B cell (primary cell): Measurements from ENCODE around the gene RBMS3. TPM values are rescaled to one million over a fixed set of nuclear protein-coding genes. Genes with fewer than 3 reads are reported as not detected.

ENCODE experiments used
- ATAC-seq: fragments of 200-7000 bp; cut with Tn5 transposase; one replicate; pipeline ENCODE4 v1.10.0; 2021; ENCODE audit warnings: low read depth, mild to moderate bottlenecking, moderate number of reproducible peaks, moderate library complexity
- CTCF ChIA-PET: fragments of 350-600 bp; sonication (Branson Sonifier 250); formaldehyde crosslinking; loops from one replicate; lab custom pipeline; 2021; ENCODE audit warnings: antibody characterized with exemption, inconsistent platforms; lab: Charles Lee
- POLR2A ChIA-PET: fragments of 350-600 bp; sonication (Branson Sonifier 250); formaldehyde crosslinking; loops from one replicate; lab custom pipeline; 2021; ENCODE audit warnings: antibody characterized with exemption; lab: Charles Lee
- DNase-seq: peaks from one replicate; pipeline ENCODE4 v3.0.0; 2013
- H2AFZ ChIP-seq: 2 replicates; pipeline ENCODE4 v1.6.1; 2012; ENCODE audit warnings: mild to moderate bottlenecking, low read depth, low read length; ENCODE audit not compliant: insufficient read depth, poor library complexity, severe bottlenecking
- H3K27ac ChIP-seq, 2 donors: 1 replicate in 1 of 2; 2 replicates in 1 of 2; pipeline ENCODE4 v1.5.1; 2012 to 2013; ENCODE audit warnings: low read length in 2 of 2, mild to moderate bottlenecking in 2 of 2, moderate library complexity in 1 of 2
- H3K27me3 ChIP-seq, 4 experiments: fragments of 200-600 bp in 1 of 4; sonication (generic) in 1 of 4; replicated peaks in 1 of 4; 1 replicate in 2 of 4; 2 replicates in 2 of 4; pipeline versions ENCODE4 v1.6.1 to v1.7.0; 2013 to 2016; ENCODE audit warnings: low read length in 3 of 4, mild to moderate bottlenecking in 2 of 4, mixed read lengths in 1 of 4, moderate library complexity in 1 of 4; ENCODE audit not compliant: insufficient read depth in 4 of 4, control insufficient read depth in 3 of 4; ENCODE audit errors: control extremely low read depth in 1 of 4
- H3K36me3 ChIP-seq, 2 experiments: replicated peaks in 1 of 2; 1 replicate in 1 of 2; 2 replicates in 1 of 2; pipeline versions ENCODE4 v1.6.1 to v1.7.1; 2013; ENCODE audit warnings: low read length in 1 of 2; ENCODE audit not compliant: insufficient read depth in 2 of 2, control insufficient read depth in 1 of 2; ENCODE audit errors: control extremely low read depth in 1 of 2, extremely low read depth in 1 of 2
- H3K4me1 ChIP-seq, 2 donors: fragments of 200-600 bp in 1 of 2; sonication (generic) in 1 of 2; 1 replicate in 1 of 2; 2 replicates in 1 of 2; pipeline versions ENCODE4 v1.5.1 to v1.6.1; 2013 to 2017; ENCODE audit warnings: low read length in 2 of 2; ENCODE audit not compliant: control insufficient read depth in 2 of 2, insufficient read depth in 2 of 2
- H3K4me2 ChIP-seq: replicated peaks from 2 replicates; pipeline ENCODE3; 2012; ENCODE audit warnings: mild to moderate bottlenecking, low read depth, low read length; ENCODE audit not compliant: poor library complexity, severe bottlenecking
- H3K4me3 ChIP-seq, 5 experiments: fragments of 200-600 bp in 1 of 5; sonication (generic) in 1 of 5; 1 replicate in 3 of 5; 2 replicates in 2 of 5; pipeline versions ENCODE4 v1.5.1 to v1.7.0; 2011 to 2016; ENCODE audit warnings: low read length in 4 of 5, mild to moderate bottlenecking in 4 of 5, low read depth in 2 of 5, control low read depth in 1 of 5, moderate library complexity in 1 of 5; ENCODE audit not compliant: insufficient read depth in 1 of 5; ENCODE audit errors: control extremely low read depth in 1 of 5, extremely low read depth in 1 of 5
- H3K79me2 ChIP-seq: fragments of 200-600 bp; sonication (generic); one replicate; pipeline ENCODE4 v1.6.0; 2016; ENCODE audit warnings: low read length; ENCODE audit not compliant: control insufficient read depth, insufficient read depth
- H3K9ac ChIP-seq: fragments of 200-600 bp; sonication (generic); 2 replicates; pipeline ENCODE4 v1.6.1; 2017; ENCODE audit warnings: mild to moderate bottlenecking, low read length, moderate library complexity
- H3K9me3 ChIP-seq, 3 donors: one replicate each; pipeline versions ENCODE4 v1.6.1 to v1.7.1; 2013; ENCODE audit warnings: low read length in 2 of 3; ENCODE audit not compliant: control insufficient read depth in 2 of 3, insufficient read depth in 1 of 3; ENCODE audit errors: control extremely low read depth in 1 of 3
- H4K20me1 ChIP-seq: 2 replicates; pipeline ENCODE4 v1.6.0; 2012; ENCODE audit warnings: mild to moderate bottlenecking, low read length; ENCODE audit not compliant: insufficient read depth, control insufficient read depth, poor library complexity, severe bottlenecking
- H3K27ac Mint-ChIP-seq: one replicate; pipeline ENCODE4 v1.8.0; 2021; ENCODE audit warnings: mixed read lengths
- H3K27me3 Mint-ChIP-seq: one replicate; pipeline ENCODE4 v1.8.0; 2021; ENCODE audit warnings: mixed read lengths
- H3K4me1 Mint-ChIP-seq: one replicate; pipeline ENCODE4 v1.8.0; 2021; ENCODE audit warnings: mixed read lengths
- H3K4me3 Mint-ChIP-seq: one replicate; pipeline ENCODE4 v1.8.0; 2021; ENCODE audit warnings: mixed read lengths
- H3K9me3 Mint-ChIP-seq: one replicate; pipeline ENCODE4 v1.8.0; 2022; ENCODE audit warnings: mixed read lengths; ENCODE audit not compliant: insufficient read depth
- CTCF ChIP-seq: fragments of 200-600 bp; IDR thresholded peaks from one replicate; pipeline ENCODE4 v1.8.0; 2022; ENCODE audit warnings: antibody characterized with exemption, mild to moderate bottlenecking
- EZH2 ChIP-seq: IDR thresholded peaks from 2 replicates; pipeline ENCODE4 v1.6.1; 2012; ENCODE audit warnings: borderline replicate concordance, low read depth, mild to moderate bottlenecking, moderate library complexity, low read length; ENCODE audit not compliant: insufficient read depth, poor library complexity, severe bottlenecking
- WGBS: methylation state at CpG from one replicate; pipeline ENCODE4 v1.1.5; 2013; ENCODE audit warnings: missing lambda C conversion rate; ENCODE audit not compliant: insufficient coverage; 5-methylcytosine and 5-hydroxymethylcytosine counted together
- intact Hi-C: fragments of 100-400 bp; cut with micrococcal nuclease; formaldehyde crosslinking; loops from one replicate; pipeline ENCODE4 v1.10.0; 2022
- polyA plus RNA-seq: library from polyadenylated mRNA; depleted of rRNA; stranded (reverse); fragments of >200 nt; gene quantifications from 2 replicates; pipeline ENCODE4 v1.2.3, GENCODE V29; 2012
- total RNA-seq, 2 donors: library from RNA; stranded (reverse); fragments of 120-200 nt in 1 of 2; gene quantifications; 1 replicate in 1 of 2; 2 replicates in 1 of 2; pipeline versions ENCODE4 v1.2.3 to v1.2.4, GENCODE V29; 2013 to 2022

Gene RBMS3
- total and polyA plus RNA-seq, 2 donors (not counting 1 experiment from before 2014, with no cell fraction given) = not detected

DNA sequence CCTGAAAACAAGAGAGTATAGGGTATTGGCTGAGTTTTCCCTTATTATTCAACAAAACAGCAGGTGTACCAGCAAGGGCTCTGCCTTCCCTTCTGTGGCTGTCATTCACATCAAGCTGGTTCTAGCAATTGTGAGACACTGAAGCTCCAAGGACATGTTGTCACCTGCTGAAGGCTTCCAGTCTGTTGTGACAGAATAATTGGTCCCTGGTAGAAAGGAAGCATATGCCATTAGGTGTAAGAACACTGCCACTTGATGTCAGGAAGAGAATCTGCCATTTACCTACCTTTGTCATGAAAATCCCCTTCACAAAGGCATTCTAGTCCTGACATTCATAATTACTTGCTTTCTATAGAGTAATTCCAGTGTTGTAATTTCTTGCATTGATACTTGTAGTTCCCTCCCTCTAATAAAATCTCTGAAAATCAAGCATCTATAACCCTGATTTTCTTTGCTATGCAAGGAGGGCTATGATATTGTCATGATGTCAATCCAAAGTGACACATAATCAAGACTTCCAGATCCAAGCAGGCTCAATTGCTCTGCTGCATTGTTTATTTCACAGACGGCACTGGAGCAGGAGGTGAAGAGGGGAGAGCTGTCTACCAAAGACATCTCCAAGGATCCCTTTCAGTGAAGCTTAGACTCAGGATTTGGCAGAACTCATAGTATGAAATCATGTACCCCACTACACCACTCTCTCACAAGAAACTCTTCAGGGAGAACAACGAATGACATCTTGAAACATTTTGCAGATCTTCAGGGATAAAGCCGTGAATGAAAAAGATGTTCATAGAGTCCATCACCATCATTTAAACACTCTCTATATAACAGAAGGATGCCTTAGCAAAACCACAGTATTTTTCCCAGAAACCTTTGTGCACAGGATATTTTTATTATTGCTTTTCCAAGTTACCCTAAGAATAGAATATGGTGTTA lies 425.3 kb downstream of the RBMS3 start:
- TF ChIP-seq CTCF = no peak
- no peak for TF ChIP-seq EZH2
- intact Hi-C loops = no loop called here
- no peak overlapping the region for H3K4me2 ChIP-seq
- no peak overlapping the region for H3K27ac ChIP-seq
- H3K9me3 ChIP-seq = peaks cover 0 to 14% (median 0%) of the 10 kb centered on the region in 3 donors
- no CpG with 5 or more reads among the region's 3 CpGs for WGBS
- H3K4me3 ChIP-seq = no peak overlapping the region
- H2AFZ ChIP-seq = no peak overlapping the region
- ATAC-seq = no peak
- no peaks in the 10 kb centered on the region for H3K4me1 Mint-ChIP-seq
- no peak for DNase-seq
- no peaks in the 10 kb centered on the region for H3K27me3 ChIP-seq
- H3K27ac Mint-ChIP-seq = no peak overlapping the region
- H3K4me1 ChIP-seq = no peaks in the 10 kb centered on the region
- H3K36me3 ChIP-seq = no peaks in the 10 kb centered on the region
- H3K79me2 ChIP-seq = no peaks in the 10 kb centered on the region
- H3K4me3 Mint-ChIP-seq = no peak overlapping the region
- H4K20me1 ChIP-seq = no peaks in the 10 kb centered on the region
- ChIA-PET POLR2A (no interaction called here), CTCF (no interaction called here)
- H3K27me3 Mint-ChIP-seq = no peaks in the 10 kb centered on the region
- no peak overlapping the region for H3K9ac ChIP-seq
- peaks cover 5% of the 10 kb centered on the region for H3K9me3 Mint-ChIP-seq

DNA sequence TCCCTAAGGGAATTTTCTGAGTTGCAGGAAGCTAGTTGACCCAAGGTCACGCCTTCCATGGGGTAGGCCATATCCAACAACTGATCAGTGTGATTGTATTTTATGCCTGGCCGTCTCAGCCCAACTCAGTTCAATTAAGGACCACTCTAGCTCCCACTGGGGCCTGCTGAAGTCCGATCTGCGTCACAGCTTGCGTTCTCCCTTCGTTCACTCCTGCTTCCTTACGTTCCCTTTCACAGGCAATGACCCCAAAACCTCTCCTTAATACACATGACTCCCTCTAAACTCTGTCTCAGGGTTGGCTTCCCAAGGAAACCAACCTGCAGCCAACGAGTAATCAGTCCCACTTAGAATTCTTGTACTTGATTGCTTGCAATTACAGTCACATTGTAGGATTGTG lies 428.0 kb downstream of the RBMS3 start:
- Mint-ChIP-seq H3K4me3 (no peak overlapping the region), H3K9me3 (no peaks in the 10 kb centered on the region), H3K27me3 (no peaks in the 10 kb centered on the region), H3K4me1 (no peaks in the 10 kb centered on the region), H3K27ac (no peak overlapping the region)
- POLR2A ChIA-PET = no interaction called here
- intact Hi-C loops = no loop called here
- Histone ChIP-seq H3K27ac (no peak overlapping the region), H3K4me2 (no peak overlapping the region), H3K4me1 (no peaks in the 10 kb centered on the region), H3K36me3 (no peaks in the 10 kb centered on the region), H3K27me3 (no peaks in the 10 kb centered on the region), H2AFZ (no peak overlapping the region), H3K9ac (no peak overlapping the region), H3K4me3 (no peak overlapping the region), H3K9me3 (no peaks in the 10 kb centered on the region), H3K79me2 (no peaks in the 10 kb centered on the region), H4K20me1 (no peaks in the 10 kb centered on the region)
- ATAC-seq (no peak), DNase-seq (no peak)
- WGBS = 91% methylated on average over 8 of the region's 8 CpGs
- TF ChIP-seq EZH2 = no peak
- TF ChIP-seq CTCF = no peak
- CTCF ChIA-PET = no interaction called here
